ENCODE measurements around the gene NEMP2. TPM values are rescaled to one million over a fixed set of nuclear protein-coding genes. Genes with fewer than 3 reads are reported as not detected.
"Not testable (repeated sequence)": the region's sequence is repeated elsewhere in the genome, so short reads cannot be mapped to it uniquely, and the experiment has no call there.

The NEMP2 gene
- total RNA-seq, 1 experiment from 2014 or later, result 12.0 TPM

- H3K36me3 ChIP-seq (ENCODE audit: control insufficient read depth, insufficient read depth, low read length); H3K9me3 ChIP-seq (ENCODE audit: control insufficient read depth, insufficient read depth, low read depth, low read length); H3K27me3 ChIP-seq (ENCODE audit: control insufficient read depth, insufficient read depth, low read length); intact Hi-C loops (cut with micrococcal nuclease; ENCODE audit: unreplicated experiment); in situ Hi-C loops (cut with HindIII; ENCODE audit: low pct_unique_long_range_greater_than_20kb, low sequenced_read_pairs); BruUV-seq (replicated peaks); H3K4me3 ChIP-seq (ENCODE audit: low read depth in 2 of 2, low read length in 2 of 2); DNase-seq (ENCODE audit: low read depth, low spot score); ATAC-seq; H3K27ac ChIP-seq (ENCODE audit: low read length); POLR2A ChIA-PET; H3K4me1 ChIP-seq (ENCODE audit: control insufficient read depth, insufficient read depth, low read length); CTCF ChIA-PET: not testable (repeated sequence)
Observed at GRCh38 chr2:190468354-190468753, 66.2 kb downstream of the NEMP2 start.

GRCh38 chr2:190467575-190468083 lies 66.9 kb downstream of the NEMP2 start:
- TF ChIP-seq POLR2AphosphoS5 (IDR thresholded peaks at IDR 0.05; ENCODE audit: low read depth, low read length) (no peak), SIN3A (IDR thresholded peaks at IDR 0.05; ENCODE audit: borderline replicate concordance, insufficient read depth, low read depth, low read length) (no peak), REST (IDR thresholded peaks at IDR 0.05; ENCODE audit: insufficient read depth in 1 of 2, low read depth in 2 of 2, low read length in 1 of 2) (no peak), TCF7L2 (IDR thresholded peaks at IDR 0.05; ENCODE audit: low read depth, low read length) (no peak), CTCF (IDR thresholded peaks at IDR 0.05) (no peak)
- no peak overlapping the region for H3K27ac ChIP-seq (ENCODE audit: low read length)
- POLR2A ChIA-PET, result no interaction called here
- intact Hi-C loops (cut with micrococcal nuclease; ENCODE audit: unreplicated experiment), result no loop called here
- H3K4me1 ChIP-seq (ENCODE audit: control insufficient read depth, insufficient read depth, low read length), result peaks cover 3% of the 10 kb centered on the region; the same call in 1 of the 2 replicates
- H3K27me3 ChIP-seq (ENCODE audit: control insufficient read depth, insufficient read depth, low read length), result no peaks in the 10 kb centered on the region
- CTCF ChIA-PET, result no interaction called here
- DNase-seq (ENCODE audit: low read depth, low spot score), result no peak
- no peaks in the 10 kb centered on the region for H3K36me3 ChIP-seq (ENCODE audit: control insufficient read depth, insufficient read depth, low read length)
- no peaks in the 10 kb centered on the region for H3K9me3 ChIP-seq (ENCODE audit: control insufficient read depth, insufficient read depth, low read depth, low read length)
- BruUV-seq (replicated peaks), result no TSS peak
- ATAC-seq, result no peak
- H3K4me3 ChIP-seq (ENCODE audit: low read depth in 2 of 2, low read length in 2 of 2), result no peak overlapping the region
- in situ Hi-C loops (cut with HindIII; ENCODE audit: low pct_unique_long_range_greater_than_20kb, low sequenced_read_pairs), result no loop called here

- H3K27ac ChIP-seq (ENCODE audit: low read length), result no peak overlapping the region
Observed at GRCh38 chr2:190466819-190467446, 67.6 kb downstream of the NEMP2 start.

More at GRCh38 chr2:190466819-190467446, 67.6 kb downstream of the NEMP2 start:
- DNase-seq (ENCODE audit: low read depth, low spot score), result no peak
- POLR2A ChIA-PET, result no interaction called here
- no peak for ATAC-seq
- intact Hi-C loops (cut with micrococcal nuclease; ENCODE audit: unreplicated experiment) (no loop called here), in situ Hi-C loops (cut with HindIII; ENCODE audit: low pct_unique_long_range_greater_than_20kb, low sequenced_read_pairs) (no loop called here)
- no TSS peak for BruUV-seq (replicated peaks)
- CTCF ChIA-PET, result no interaction called here
- TF ChIP-seq POLR2AphosphoS5 (IDR thresholded peaks at IDR 0.05; ENCODE audit: low read depth, low read length), result no peak
- no peak for TF ChIP-seq REST (IDR thresholded peaks at IDR 0.05; ENCODE audit: insufficient read depth in 1 of 2, low read depth in 2 of 2, low read length in 1 of 2)
- TF ChIP-seq CTCF (IDR thresholded peaks at IDR 0.05), result no peak
- TF ChIP-seq SIN3A (IDR thresholded peaks at IDR 0.05; ENCODE audit: borderline replicate concordance, insufficient read depth, low read depth, low read length), result no peak
- no peak for TF ChIP-seq TCF7L2 (IDR thresholded peaks at IDR 0.05; ENCODE audit: low read depth, low read length)
- no peaks in the 10 kb centered on the region for H3K9me3 ChIP-seq (ENCODE audit: control insufficient read depth, insufficient read depth, low read depth, low read length)
- H3K27me3 ChIP-seq (ENCODE audit: control insufficient read depth, insufficient read depth, low read length), result no peaks in the 10 kb centered on the region
- H3K36me3 ChIP-seq (ENCODE audit: control insufficient read depth, insufficient read depth, low read length), result no peaks in the 10 kb centered on the region
- no peak overlapping the region for H3K4me3 ChIP-seq (ENCODE audit: low read depth in 2 of 2, low read length in 2 of 2)
- H3K4me1 ChIP-seq (ENCODE audit: control insufficient read depth, insufficient read depth, low read length), result peaks cover 3% of the 10 kb centered on the region; the same call in 1 of the 2 replicates

Measured in Panc1 (cell line).